Measurements from ENCODE around the gene ACKR3. TPM values are rescaled to one million over a fixed set of nuclear protein-coding genes. Genes with fewer than 3 reads are reported as not detected.

The ACKR3 gene
- polyA plus RNA-seq, 1 donor = 22.4 TPM

DNA sequence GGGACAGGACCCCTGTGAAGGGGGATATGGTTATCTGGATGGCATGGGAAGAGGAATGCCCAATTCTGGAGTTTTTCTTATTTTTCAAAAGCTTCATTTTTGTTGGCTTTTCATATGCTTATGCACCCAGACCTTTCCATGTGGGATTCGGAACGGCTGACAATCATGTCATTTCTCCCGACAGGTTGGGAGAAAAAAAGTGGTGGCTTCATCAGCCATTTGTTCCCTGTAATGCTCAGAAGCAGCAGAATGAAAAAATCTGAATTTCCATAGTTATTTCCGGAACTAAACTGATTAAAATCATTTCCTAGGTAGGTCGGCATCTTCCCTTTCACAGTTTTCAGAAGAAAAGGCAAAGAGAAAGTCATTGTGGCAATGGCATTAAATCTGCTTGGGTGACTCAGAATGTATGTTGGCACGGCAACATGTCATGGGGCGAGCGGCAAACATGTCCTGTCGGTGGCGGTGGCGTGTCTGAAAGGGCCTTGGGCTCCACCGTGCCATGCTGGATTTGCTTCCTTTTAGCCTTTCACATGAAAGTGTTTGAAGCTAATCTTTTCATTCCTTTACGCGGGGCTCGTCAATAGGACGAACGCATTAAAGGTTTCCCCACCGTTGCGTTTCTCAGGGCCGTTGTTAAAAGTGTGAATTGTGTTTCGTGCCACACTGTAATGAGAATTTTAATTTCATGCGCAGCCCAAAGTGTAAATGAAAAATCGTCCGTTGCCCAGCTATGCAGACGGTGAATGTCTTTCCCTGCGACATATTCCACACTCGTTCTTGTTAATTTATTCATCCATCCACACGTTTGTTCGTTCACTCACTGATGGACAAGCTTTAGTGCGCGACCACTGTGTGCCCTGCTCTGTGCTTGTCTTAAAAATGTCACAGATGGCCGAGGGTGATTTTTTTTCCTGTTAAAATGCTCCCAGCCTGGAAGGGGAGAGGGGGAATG is 18.5 kb downstream of the ACKR3 start:
- no peak for DNase-seq

DNA sequence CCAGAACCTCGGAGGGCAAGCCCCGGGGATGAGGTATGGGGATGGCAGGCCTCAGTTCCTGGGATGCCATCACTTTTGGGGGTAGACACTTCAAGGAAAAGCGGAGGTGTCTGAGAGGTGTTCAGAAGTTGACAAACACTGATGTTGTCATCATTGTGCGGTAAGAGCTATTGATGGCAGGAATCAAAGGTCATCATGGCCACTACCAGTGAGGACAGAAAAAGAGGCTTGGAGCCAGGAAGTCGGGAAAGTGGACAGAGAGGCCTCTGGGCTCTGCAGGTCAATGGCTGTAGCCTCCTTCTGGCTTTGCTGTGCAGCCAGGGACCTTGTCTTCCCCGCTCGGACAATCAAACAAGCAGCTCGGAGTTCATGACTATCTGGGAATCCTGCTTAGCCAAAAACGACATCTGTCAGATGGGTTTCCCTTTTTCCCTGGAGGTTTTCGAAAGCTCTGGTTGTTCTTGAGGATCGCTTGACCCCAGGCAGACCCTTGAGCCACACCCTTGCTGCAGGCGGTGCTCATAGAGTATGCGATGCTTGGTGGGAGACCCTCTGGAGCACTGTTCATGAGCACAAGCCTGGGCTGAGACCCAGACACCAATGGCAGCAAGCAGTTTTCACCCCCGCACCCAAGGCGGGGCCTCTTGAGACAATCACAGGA is 19.4 kb downstream of the ACKR3 start:
- DNase-seq = no peak

DNA sequence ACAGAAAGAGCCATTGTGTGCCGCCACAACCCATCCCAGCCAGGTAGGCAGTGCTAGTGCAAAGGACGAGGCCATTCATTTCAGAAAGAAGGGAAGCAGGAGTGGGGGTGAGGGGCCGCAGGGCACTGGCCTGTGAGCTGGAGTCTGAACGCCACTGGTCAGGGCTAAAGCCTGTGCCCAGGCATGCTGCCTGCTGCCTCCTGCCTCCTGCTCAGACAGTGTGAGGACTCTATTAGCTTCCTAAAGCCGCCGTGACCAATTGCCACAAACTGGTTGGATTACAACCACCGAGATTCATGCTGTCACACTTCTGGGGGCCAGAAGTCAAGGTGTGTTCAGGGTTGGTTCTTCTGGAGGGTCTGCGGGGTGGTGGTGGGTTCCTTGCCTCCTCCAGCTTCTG is 21.2 kb downstream of the ACKR3 start:
- DNase-seq = no peak

DNA sequence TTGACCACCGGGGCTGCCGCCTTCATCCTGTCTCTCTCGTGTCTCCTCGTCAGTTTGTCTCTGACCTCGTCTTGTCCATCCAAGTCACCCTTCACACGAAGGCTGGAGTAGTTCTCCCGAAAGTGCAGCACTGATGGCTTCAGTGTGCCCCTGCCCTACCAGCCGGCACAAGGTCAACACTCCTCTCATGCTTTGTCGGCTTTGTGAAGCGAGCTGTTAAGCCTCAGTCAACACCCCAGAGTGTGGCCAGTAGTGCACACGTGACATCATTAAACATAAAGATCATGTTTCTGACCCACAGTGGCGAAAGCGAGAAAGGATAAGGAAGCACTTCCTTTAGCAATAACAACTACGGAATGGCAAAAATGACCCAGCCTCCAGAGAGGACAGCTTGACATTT is 23.2 kb downstream of the ACKR3 start:
- DNase-seq = no peak

DNA sequence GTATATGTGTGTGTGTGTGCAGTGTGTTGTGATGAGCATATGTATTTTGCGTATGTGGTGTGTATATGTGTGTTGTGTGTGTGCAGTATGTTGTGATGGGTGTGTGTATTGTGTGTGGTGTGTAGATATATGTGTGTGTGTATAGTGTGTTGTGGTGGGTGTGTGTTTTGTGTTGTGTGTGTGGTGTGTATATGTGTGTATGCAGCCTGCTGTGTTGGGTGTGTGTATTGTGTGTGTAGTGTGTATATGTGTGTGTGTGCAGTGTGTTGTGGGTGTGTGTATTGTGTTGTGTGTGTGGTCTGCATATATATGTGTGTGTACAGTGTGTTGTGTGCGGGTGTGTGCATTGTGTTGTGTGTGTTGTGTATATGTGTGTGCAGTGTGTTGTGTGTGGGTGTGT is 23.9 kb downstream of the ACKR3 start:
- no peak for DNase-seq

DNA sequence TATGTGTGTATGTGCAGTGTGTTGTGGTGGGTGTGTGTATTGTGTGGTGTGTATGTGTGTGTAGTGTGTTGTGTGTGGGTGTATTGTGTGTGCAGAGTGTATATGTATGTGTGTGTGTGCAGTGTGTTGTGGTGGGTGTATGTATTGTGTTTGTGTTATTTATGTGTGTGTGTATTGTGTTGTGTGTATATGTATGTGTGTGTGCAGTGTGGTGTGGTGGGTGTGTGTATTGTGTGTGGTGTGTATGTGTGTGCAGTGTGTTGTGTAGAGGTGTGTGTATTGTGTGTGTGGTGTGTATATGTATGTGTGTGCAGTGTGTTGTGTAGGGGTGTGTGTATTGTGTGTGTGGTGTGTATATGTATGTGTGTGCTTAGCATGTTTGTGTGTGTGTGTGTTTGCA is 24.3 kb downstream of the ACKR3 start:
- DNase-seq = no peak

DNA sequence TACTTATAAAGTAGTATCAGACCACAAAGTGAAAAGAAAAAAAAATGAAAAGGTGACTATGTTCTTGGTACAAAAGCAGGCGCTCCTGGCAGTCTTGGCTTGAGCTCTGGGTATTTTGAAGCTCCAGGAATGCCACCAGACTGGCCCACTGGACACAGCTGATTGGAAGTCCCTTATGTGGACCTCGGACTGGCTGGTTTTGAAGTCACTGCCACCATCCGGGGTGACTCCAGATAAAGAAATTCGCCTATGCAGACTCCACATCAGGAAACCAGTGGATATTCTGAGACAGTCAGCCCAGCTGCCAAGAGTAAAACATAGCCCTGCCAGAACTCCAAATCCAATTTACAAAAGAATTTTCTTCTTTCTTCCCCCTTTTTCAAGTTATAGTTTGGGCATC is 28.0 kb downstream of the ACKR3 start:
- DNase-seq = no peak

DNA sequence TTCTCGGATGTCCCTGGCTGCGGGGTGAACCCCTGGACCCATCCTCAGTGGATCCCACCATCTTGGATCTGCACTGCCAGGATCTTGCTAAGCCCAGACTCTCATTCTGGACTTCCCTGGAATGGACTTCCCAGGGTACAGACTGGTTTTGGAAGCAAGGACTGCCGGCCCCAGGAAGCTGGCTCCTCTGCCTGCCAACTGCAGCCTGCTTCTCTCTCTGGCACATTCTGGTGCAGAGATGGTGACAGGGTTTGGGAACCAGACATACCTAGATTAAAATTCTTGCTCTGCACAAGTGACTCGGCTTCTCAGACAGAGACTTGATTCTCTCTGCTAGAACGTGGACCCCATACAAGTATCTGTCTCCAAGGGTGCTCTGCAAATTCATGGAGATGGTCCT is 29.4 kb downstream of the ACKR3 start:
- no peak for DNase-seq

DNA sequence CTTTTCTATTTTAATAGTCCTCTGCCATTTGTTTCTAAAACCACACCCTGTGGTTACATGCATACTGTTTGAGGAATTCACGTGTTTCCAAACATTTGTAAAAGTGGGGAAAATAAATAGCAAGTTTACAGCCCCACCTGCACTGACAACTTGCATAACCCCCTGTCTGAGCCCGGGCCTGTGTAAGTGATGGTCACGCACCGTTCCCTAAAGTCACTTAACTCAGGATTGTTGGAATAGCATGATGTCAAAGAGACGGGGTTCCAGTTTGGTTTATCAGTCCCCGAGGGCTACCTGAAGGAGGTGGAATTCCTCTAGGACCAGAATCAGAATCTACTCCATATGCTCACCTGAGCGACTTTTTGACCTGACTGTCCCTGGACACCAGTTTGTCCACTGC is 30.5 kb downstream of the ACKR3 start:
- no peak for DNase-seq

DNA sequence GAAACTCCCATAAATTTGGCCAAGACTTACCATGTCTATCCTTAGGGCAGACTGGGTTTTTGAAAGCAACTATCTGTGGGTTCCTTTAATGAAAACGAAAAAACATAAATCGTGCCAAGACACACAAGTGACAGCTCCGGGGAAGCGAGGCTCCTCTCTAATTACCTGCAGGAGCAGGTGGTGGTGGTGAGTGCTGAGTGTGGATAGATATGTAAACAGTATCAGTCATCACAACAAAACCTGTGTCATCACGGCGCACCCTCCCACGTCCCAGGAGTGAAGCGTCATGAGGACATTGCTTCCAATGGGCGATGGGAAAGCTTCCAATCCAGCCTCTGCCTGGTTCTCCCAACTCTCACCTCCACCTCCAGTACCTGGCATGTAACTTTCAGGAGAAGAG is 31.3 kb downstream of the ACKR3 start:
- no peak for DNase-seq

DNA sequence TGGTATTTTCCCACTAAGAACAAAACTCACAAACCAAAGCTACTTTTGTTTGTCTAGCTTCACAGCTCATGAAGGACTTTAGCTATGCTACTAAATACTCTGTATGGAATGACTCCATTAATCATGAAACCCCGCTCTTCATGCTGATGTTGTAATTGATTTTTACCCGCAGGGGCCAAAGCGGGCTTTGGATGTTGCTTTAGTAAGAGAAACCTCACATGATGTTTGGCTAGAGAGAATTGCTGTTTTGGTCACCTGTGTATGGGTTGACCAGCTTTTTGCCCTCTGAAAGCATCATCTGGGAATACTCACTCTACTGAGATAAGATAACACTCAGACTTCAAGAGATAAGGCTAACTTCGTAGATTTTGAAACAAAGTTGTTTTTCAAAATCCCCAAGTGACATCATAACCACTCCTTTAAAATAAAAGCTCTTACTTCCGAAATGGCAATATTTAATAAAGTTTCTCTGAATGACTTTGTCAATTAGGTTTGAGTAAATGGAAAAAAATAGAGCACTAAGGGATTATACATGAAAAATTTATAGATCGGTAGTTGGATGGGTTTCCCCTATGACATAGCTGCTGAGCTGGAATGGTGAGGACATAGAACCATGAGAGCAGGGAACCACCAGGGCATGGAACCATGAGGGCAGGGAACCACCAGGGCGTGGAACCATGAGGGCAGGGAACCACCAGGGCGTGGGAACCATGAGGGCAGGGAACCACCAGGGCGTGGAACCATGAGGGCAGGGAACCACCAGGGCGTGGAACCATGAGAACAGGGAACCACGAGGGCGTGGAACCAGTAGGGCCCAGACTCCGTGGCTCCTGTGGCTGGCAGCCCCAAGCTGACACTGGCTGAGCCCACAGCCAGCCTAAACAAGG is 31.9 kb downstream of the ACKR3 start:
- DNase-seq = no peak

DNA sequence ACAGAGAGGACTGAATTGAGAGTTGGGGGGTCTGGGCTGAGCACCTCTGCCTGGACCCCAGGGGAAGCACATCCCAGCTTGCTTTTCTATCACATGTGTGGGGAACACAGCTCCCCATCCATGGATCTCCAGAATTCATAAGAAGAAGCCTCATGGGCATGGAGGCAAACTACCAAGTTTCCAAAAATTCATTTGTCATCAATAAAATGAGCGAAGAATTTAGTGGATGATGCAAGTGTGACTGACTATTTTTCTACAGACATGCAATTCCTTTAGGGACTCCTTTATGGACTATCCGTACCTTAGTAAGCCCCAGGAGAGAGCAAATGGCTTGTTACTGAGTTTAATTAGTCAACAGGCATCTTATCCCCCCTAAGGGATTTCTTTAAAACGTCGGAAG is 33.1 kb downstream of the ACKR3 start:
- DNase-seq = no peak

DNA sequence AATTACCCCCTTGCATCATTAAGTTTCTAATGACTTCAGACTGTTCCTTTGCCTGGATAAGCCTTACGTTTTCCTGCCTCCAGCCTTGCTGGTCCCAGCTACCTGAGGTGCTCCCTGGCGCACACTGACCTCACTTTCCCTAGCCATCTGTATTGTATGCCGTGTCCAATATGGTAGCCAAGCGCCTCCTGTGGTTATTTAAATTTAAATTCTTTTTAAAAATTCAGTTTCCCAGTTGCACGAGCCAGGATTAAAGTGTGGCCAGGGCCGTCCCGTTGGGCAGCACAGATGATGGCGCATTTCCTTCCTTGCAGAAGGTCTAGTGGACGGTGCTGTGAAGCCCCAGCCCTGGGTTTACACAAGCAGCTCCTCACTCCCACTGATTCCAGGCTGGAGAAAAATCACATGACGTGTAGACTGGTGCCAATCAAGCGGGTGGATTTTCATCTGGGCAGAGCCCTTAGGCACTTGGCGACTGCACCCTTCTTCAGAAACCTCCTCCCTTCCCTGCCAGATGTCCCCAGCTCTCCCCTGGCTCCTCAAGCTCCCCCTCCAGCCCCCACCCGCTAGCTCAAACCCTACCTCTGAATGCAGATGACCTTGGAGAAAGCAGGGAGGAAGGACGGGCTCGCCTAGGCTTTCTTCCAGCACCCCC is 33.9 kb downstream of the ACKR3 start:
- DNase-seq = no peak

DNA sequence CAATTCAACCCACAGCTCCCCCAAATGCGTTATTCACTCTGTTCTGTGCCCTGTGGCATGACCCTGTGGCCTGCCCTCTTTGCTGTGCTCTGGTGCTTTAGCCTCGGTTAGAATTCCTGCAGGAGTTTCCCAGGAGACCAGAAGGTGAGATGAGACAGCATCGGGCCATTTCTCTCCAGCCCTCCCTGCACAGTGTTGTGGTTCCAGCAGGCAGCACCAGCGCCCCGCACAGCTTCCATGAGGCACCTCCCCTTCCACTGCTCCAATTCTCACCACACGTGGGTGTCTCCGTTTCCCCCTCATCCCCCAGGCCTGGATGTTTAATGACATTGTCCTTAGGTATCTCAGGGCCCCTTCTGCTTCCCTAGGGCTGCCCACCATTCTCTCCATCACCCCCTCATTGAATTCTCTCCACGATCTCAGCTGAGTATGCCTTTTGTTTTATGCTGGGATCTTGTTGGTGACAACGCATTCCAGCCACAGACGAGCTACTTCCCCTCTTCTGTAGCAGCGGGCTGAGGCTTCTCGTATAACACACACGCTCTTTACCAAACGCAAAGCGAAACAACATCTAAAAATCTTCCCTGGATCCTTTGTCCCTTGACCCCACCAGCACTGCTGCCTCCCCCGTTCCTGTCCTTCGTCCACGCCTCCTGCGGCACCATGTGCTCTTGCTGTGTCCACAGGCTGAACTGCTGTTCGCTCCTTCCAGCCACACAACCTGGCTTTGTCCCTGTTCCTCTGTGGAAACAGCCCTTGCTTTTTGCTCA is 35.1 kb downstream of the ACKR3 start:
- DNase-seq = no peak

DNA sequence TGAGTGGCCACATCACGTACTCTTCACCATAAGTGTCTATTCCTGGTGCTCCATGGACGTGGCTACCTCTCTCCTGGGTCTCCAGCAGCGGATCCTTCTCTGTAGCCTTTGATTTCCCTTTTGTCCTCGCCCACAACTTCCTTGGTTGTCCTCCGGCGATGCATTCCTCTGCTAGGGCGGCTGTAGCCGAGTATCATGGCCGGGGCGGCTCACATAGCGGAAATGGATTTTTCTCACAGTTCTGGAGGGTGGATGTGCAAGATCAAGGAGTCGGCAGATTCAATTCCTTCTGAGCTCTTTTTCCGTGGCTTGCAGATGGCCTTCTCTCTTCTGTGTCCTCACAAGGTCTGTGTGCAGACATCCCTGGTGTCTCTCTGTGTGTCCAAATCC is 35.7 kb downstream of the ACKR3 start:
- DNase-seq = no peak

DNA sequence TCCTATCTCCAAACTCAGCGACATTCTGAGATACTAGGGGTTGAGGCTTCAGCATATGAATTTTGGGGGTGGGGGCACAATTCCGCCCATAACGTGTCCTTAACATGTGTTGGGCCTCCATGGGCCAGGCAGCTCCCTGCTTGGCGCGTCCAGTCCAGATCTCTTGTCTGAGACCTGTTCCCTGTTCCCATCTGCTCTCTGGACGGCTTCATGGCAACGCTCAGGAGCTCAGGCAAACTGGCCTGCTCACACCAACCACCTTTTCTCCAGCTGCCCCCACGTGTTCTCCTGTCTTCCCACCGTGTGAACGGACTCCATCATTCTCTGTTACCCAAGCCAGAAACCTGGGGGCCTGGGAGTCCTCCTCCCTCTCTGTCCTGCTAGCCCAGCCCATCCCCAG is 36.4 kb downstream of the ACKR3 start:
- no peak for DNase-seq

DNA sequence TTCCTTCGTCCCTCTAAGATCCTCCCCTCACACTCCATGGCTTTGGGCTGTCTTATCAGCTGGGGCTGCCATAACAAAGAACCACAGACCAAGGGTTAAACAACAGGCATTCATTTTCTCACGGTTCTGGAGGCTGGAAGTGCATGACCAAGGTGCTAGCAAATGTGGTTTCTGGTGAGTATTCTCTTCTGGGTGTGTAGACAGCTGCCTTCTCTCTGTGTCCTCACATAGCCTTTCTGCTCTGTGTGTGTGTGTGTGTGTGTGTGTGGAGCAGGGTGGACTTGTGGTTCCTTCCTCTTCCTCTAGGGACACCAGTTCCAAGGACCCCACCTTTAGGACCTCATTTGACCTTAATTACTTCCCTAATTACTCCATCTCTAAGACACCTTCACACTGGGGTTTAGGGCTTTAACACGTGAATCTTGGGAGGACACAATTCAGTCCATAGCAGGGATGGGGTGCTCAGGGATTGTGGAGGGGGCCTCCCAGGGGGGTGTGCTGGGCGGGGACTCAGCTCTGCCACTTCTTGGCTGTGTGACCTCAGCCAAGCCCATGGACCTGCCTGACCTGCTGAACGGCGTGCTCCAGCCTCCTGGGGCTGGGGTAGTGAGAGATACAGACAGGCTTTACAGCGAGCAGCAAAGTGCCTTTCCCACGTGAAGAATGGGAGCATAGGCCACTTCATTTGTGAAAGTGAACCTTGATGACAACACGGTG is 38.0 kb downstream of the ACKR3 start:
- no peak for DNase-seq

DNA sequence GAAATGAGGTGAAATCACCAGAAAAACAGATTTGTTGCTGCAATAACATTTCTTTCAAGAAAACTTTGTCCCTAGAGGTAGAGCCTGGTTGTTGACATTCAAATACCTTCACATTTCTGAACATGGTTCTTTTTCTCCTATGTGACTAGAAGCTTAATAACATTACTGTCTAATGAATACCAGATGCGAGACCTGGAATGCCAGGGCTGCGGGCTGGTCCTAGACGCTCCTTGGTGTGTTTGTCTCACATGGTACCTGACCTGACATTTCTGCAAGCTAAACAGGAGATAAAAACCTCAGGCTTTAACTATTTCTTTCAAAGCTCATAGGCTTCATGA is 38.5 kb downstream of the ACKR3 start:
- DNase-seq = no peak

DNA sequence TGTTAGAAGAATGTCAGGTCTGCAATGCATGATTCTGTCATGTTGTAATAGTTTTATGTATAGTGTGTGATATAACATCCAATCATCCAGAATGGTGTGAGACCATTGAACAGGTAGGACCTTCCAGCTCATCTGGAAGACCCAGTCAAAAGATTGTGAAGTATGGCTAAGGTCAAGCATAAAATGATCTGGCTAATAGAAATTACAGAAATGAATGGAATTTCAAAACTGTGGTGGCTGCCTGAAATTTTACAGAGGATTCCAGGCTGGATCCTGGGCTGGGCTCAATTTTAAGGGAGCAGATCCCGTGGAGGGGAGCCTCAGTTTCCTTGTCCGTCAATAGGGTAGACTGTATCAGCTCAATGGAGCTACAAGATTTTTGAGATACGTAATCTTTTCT is 39.1 kb downstream of the ACKR3 start:
- DNase-seq = no peak

DNA sequence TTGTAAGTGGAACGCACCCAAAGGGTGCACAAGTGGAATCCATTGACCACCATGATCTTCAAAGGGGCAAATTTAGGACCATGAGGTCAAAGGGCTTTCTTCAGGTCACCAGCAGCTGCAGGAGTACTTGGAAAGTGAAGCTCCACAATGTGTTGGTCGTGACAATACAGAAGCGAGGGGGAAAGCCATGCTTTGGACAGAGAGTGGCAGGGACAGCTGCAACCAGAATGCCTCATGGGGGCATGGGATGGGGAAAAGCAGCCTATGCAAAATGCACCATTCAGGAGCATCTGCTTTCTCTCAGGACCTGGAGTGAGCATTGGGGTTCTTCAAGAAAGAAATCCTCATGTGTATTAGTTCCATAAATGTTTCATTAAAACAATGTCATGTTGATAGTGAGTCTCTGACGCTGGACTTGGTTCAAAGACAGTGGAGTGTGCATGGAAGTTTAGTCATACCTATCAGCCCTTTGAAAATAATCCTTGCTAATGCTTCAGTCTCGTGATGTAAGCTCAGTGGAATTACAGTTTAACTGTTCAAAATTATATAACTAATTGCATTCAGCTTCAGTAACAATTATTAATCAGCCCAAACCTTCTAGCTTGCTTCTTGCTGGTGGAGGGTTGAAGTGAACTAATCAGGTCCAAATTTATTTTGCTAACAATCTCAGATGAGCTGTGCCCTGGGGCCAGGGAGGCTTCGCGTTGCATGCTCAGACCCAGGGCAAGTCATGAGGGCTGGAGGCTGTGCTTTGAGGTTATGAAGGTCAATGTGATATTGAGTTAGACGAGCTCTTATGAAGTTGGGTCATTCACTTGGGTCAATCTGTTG is 41.6 kb downstream of the ACKR3 start:
- DNase-seq = no peak
